Measurements from ENCODE around the gene ZNF691. TPM values are rescaled to one million over a fixed set of nuclear protein-coding genes. Genes with fewer than 3 reads are reported as not detected.

Gene ZNF691
- total and polyA plus RNA-seq, 4 donors = 6.6 to 14.5 (median 8.3) TPM

- Histone ChIP-seq H3K4me3 (no peak overlapping the region), H3K36me3 (ENCODE audit: control insufficient read depth in 4 of 4, insufficient read depth in 4 of 4, low read length in 4 of 4) (peaks cover 0 to 9% (median 5%) of the 10 kb centered on the region in 4 donors), H3K4me1 (ENCODE audit: control insufficient read depth in 5 of 5, insufficient read depth in 5 of 5, low read length in 5 of 5) (no peaks in the 10 kb centered on the region), H3K9ac (ENCODE audit: insufficient read depth in 1 of 2, low read length in 2 of 2) (no peak overlapping the region), H3K27me3 (ENCODE audit: control insufficient read depth in 3 of 3, insufficient read depth in 3 of 3, low read length in 2 of 3) (no peaks in the 10 kb centered on the region), H3K9me3 (ENCODE audit: control insufficient read depth in 4 of 4, insufficient read depth in 3 of 4, low read length in 3 of 4) (no peaks in the 10 kb centered on the region), H3K27ac (ENCODE audit: low read depth in 1 of 2, low read length in 1 of 2) (no peak overlapping the region)
- no peak for TF ChIP-seq CTCF (IDR thresholded peaks at IDR 0.05; ENCODE audit: control extremely low read depth, extremely low read depth)
- DNase-seq = no peak
- 80 to 85% methylated on average over 8 of the region's 8 CpGs for WGBS, 2 donors
- ATAC-seq (ENCODE audit: insufficient read depth, low FRiP score) = no peak
Measured at GRCh38 chr1:42801832-42802473, 44.5 kb upstream of the ZNF691 start.

GRCh38 chr1:42806171-42806570 lies 40.2 kb upstream of the ZNF691 start:
- no peak for ATAC-seq (ENCODE audit: insufficient read depth, low FRiP score)
- DNase-seq = no peak

GRCh38 chr1:42806593-42806992 lies 39.8 kb upstream of the ZNF691 start:
- Histone ChIP-seq H3K36me3 (ENCODE audit: control insufficient read depth in 4 of 4, insufficient read depth in 4 of 4, low read length in 4 of 4) (peaks cover 3 to 23% (median 10%) of the 10 kb centered on the region in 4 donors), H3K4me3 (no peak overlapping the region), H3K9me3 (ENCODE audit: control insufficient read depth in 4 of 4, insufficient read depth in 3 of 4, low read length in 3 of 4) (no peaks in the 10 kb centered on the region), H3K9ac (ENCODE audit: insufficient read depth in 1 of 2, low read length in 2 of 2) (no peak overlapping the region), H3K27ac (ENCODE audit: low read depth in 1 of 2, low read length in 1 of 2) (no peak overlapping the region), H3K27me3 (ENCODE audit: control insufficient read depth in 3 of 3, insufficient read depth in 3 of 3, low read length in 2 of 3) (no peaks in the 10 kb centered on the region), H3K4me1 (ENCODE audit: control insufficient read depth in 5 of 5, insufficient read depth in 5 of 5, low read length in 5 of 5) (no peaks in the 10 kb centered on the region)
- TF ChIP-seq CTCF (IDR thresholded peaks at IDR 0.05; ENCODE audit: control extremely low read depth, extremely low read depth) = no peak
- no peak for DNase-seq
- no peak for ATAC-seq (ENCODE audit: insufficient read depth, low FRiP score)
- WGBS, 2 donors = 94 to 99% methylated on average over 5 of the region's 5 CpGs

More at GRCh38 chr1:42806171-42806570, 40.2 kb upstream of the ZNF691 start:
- no peak overlapping the region for H3K27ac ChIP-seq (ENCODE audit: low read depth in 1 of 2, low read length in 1 of 2)
- H3K4me1 ChIP-seq (ENCODE audit: control insufficient read depth in 5 of 5, insufficient read depth in 5 of 5, low read length in 5 of 5) = no peaks in the 10 kb centered on the region
- H3K27me3 ChIP-seq (ENCODE audit: control insufficient read depth in 3 of 3, insufficient read depth in 3 of 3, low read length in 2 of 3) = no peaks in the 10 kb centered on the region
- no peak for TF ChIP-seq CTCF (IDR thresholded peaks at IDR 0.05; ENCODE audit: control extremely low read depth, extremely low read depth)
- H3K4me3 ChIP-seq = no peak overlapping the region
- H3K9me3 ChIP-seq (ENCODE audit: control insufficient read depth in 4 of 4, insufficient read depth in 3 of 4, low read length in 3 of 4) = no peaks in the 10 kb centered on the region
- no peak overlapping the region for H3K9ac ChIP-seq (ENCODE audit: insufficient read depth in 1 of 2, low read length in 2 of 2)
- H3K36me3 ChIP-seq (ENCODE audit: control insufficient read depth in 4 of 4, insufficient read depth in 4 of 4, low read length in 4 of 4) = peaks cover 2 to 22% (median 8%) of the 10 kb centered on the region in 4 donors
